ENCODE measurements around the gene WAPL.
A peak's percentile ranks its signal among the peaks of the same experiment; 100 is the strongest.

The WAPL gene

GRCh38 chr10:86392723-86393094 lies 128.9 kb downstream of the WAPL start:
- Histone ChIP-seq H3K4me2 (ENCODE audit: low read length) (no peak overlapping the region), H3K79me2 (ENCODE audit: control insufficient read depth, insufficient read depth, low read length) (no peaks in the 10 kb centered on the region), H3K56ac (ENCODE audit: low read length) (no peak overlapping the region), H2BK120ac (ENCODE audit: low read depth, low read length) (no peak overlapping the region), H3K23ac (ENCODE audit: low read length) (no peak overlapping the region), H3K18ac (ENCODE audit: low read length) (no peak overlapping the region), H3K9ac (ENCODE audit: low read length) (no peak overlapping the region), H3K4me3 (ENCODE audit: low read length) (no peak overlapping the region), H2AK5ac (ENCODE audit: low read length) (no peak overlapping the region), H2BK5ac (ENCODE audit: low read length) (no peak overlapping the region), H3K79me1 (ENCODE audit: low read length) (no peaks in the 10 kb centered on the region), H3K27me3 (ENCODE audit: insufficient read depth, low read length, poor library complexity) (no peaks in the 10 kb centered on the region), H3K36me3 (ENCODE audit: control insufficient read depth, insufficient read depth, low read length) (no peaks in the 10 kb centered on the region), H4K5ac (ENCODE audit: low read length) (no peak overlapping the region), H3K4me1 (ENCODE audit: control insufficient read depth, low read depth, low read length) (no peaks in the 10 kb centered on the region), H2BK15ac (replicated peaks; ENCODE audit: low read depth) (no peak overlapping the region), H3K4ac (ENCODE audit: low read depth, low read length) (no peak overlapping the region), H4K8ac (ENCODE audit: low read depth, low read length) (no peak overlapping the region), H3K27ac (ENCODE audit: low read depth, low read length) (no peak overlapping the region)
- no peak for DNase-seq
- no CpG with 5 or more reads among the region's 7 CpGs for WGBS (ENCODE audit: extremely low coverage, insufficient coverage, low lambda C conversion rate)

- Histone ChIP-seq H2BK5ac (ENCODE audit: low read length) (no peak overlapping the region), H3K4me2 (ENCODE audit: low read length) (no peak overlapping the region), H3K23ac (ENCODE audit: low read length) (peak overlapping the region; percentile 24), H2BK120ac (ENCODE audit: low read depth, low read length) (no peak overlapping the region), H3K27ac (ENCODE audit: low read depth, low read length) (no peak overlapping the region), H4K5ac (ENCODE audit: low read length) (no peak overlapping the region), H3K36me3 (ENCODE audit: control insufficient read depth, insufficient read depth, low read length) (no peaks in the 10 kb centered on the region), H3K4me1 (ENCODE audit: control insufficient read depth, low read depth, low read length) (no peaks in the 10 kb centered on the region), H2BK15ac (replicated peaks; ENCODE audit: low read depth) (no peak overlapping the region), H3K79me1 (ENCODE audit: low read length) (no peaks in the 10 kb centered on the region), H3K9ac (ENCODE audit: low read length) (no peak overlapping the region), H3K18ac (ENCODE audit: low read length) (no peak overlapping the region), H3K4ac (ENCODE audit: low read depth, low read length) (no peak overlapping the region), H3K79me2 (ENCODE audit: control insufficient read depth, insufficient read depth, low read length) (no peaks in the 10 kb centered on the region), H3K27me3 (ENCODE audit: insufficient read depth, low read length, poor library complexity) (no peaks in the 10 kb centered on the region), H3K4me3 (ENCODE audit: low read length) (no peak overlapping the region), H2AK5ac (ENCODE audit: low read length) (no peak overlapping the region), H3K56ac (ENCODE audit: low read length) (no peak overlapping the region), H4K8ac (ENCODE audit: low read depth, low read length) (no peak overlapping the region)
- no peak for DNase-seq
- WGBS (ENCODE audit: extremely low coverage, insufficient coverage, low lambda C conversion rate) = no CpG with 5 or more reads among the region's 12 CpGs
Measured at GRCh38 chr10:86391986-86392722, 129.4 kb downstream of the WAPL start.

- Histone ChIP-seq H4K5ac (ENCODE audit: low read length) (no peak overlapping the region), H4K8ac (ENCODE audit: low read depth, low read length) (no peak overlapping the region), H3K9ac (ENCODE audit: low read length) (no peak overlapping the region), H2AK5ac (ENCODE audit: low read length) (no peak overlapping the region), H2BK15ac (replicated peaks; ENCODE audit: low read depth) (no peak overlapping the region), H3K79me2 (ENCODE audit: control insufficient read depth, insufficient read depth, low read length) (no peaks in the 10 kb centered on the region), H3K4ac (ENCODE audit: low read depth, low read length) (no peak overlapping the region), H3K27ac (ENCODE audit: low read depth, low read length) (no peak overlapping the region), H2BK120ac (ENCODE audit: low read depth, low read length) (no peak overlapping the region), H3K79me1 (ENCODE audit: low read length) (no peaks in the 10 kb centered on the region), H3K4me2 (ENCODE audit: low read length) (no peak overlapping the region), H3K36me3 (ENCODE audit: control insufficient read depth, insufficient read depth, low read length) (no peaks in the 10 kb centered on the region), H2BK5ac (ENCODE audit: low read length) (no peak overlapping the region), H3K4me3 (ENCODE audit: low read length) (no peak overlapping the region), H3K4me1 (ENCODE audit: control insufficient read depth, low read depth, low read length) (no peaks in the 10 kb centered on the region), H3K27me3 (ENCODE audit: insufficient read depth, low read length, poor library complexity) (no peaks in the 10 kb centered on the region), H3K56ac (ENCODE audit: low read length) (no peak overlapping the region), H3K18ac (ENCODE audit: low read length) (no peak overlapping the region), H3K23ac (ENCODE audit: low read length) (peak overlapping the region; percentile 74)
- WGBS (ENCODE audit: extremely low coverage, insufficient coverage, low lambda C conversion rate) = no CpG with 5 or more reads among the region's 8 CpGs
- DNase-seq = no peak
Measured at GRCh38 chr10:86391236-86391840, 130.3 kb downstream of the WAPL start.

DNA sequence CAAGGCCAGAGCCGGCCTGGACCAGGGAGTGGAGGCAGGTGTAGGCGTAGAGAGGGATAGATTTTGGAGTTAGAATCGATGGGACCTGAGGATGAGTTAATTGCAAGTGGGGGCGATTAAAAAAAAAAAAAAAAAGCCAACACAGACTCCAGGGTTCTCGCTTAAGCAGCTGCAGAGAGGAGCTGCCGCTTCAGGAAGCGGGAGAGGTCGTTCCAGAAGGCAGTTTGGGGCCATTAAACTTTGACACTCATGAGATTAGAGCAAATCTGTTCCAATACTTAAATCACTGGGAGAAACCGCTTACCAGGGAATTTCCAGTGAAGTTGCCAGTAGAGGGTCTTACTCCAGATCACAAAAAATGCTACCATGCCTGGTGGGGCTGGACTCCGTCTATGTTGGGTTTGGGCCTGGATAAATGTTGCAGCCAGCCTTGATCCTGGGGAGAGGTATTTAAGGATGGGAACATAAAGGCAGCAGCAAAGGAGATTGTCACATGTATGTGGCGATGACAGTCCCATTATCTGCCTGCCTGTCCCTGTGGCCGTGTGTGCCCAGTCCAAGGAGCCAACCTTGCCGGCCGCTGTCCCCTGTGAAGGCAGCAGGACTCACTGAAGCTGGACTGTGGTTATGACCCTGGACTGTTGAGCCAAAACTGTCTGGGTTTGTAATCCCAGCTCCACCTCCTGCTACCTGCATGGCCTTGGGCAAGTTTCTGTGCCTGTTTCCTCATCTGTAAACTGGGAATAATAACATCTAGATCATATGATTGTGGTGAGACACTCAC lies 131.1 kb downstream of the WAPL start:
- WGBS (ENCODE audit: extremely low coverage, insufficient coverage, low lambda C conversion rate) = no CpG with 5 or more reads among the region's 14 CpGs
- Histone ChIP-seq H3K9ac (ENCODE audit: low read length) (no peak overlapping the region), H3K27ac (ENCODE audit: low read depth, low read length) (no peak overlapping the region), H3K27me3 (ENCODE audit: insufficient read depth, low read length, poor library complexity) (no peaks in the 10 kb centered on the region), H4K8ac (ENCODE audit: low read depth, low read length) (no peak overlapping the region), H3K4me2 (ENCODE audit: low read length) (no peak overlapping the region), H2BK15ac (replicated peaks; ENCODE audit: low read depth) (no peak overlapping the region), H3K79me2 (ENCODE audit: control insufficient read depth, insufficient read depth, low read length) (no peaks in the 10 kb centered on the region), H2AK5ac (ENCODE audit: low read length) (no peak overlapping the region), H3K4me3 (ENCODE audit: low read length) (no peak overlapping the region), H3K36me3 (ENCODE audit: control insufficient read depth, insufficient read depth, low read length) (no peaks in the 10 kb centered on the region), H2BK120ac (ENCODE audit: low read depth, low read length) (no peak overlapping the region), H3K56ac (ENCODE audit: low read length) (peak overlapping the region; percentile 85), H2BK5ac (ENCODE audit: low read length) (no peak overlapping the region), H3K23ac (ENCODE audit: low read length) (no peak overlapping the region), H3K18ac (ENCODE audit: low read length) (no peak overlapping the region), H3K4me1 (ENCODE audit: control insufficient read depth, low read depth, low read length) (no peaks in the 10 kb centered on the region), H3K4ac (ENCODE audit: low read depth, low read length) (no peak overlapping the region), H4K5ac (ENCODE audit: low read length) (no peak overlapping the region), H3K79me1 (ENCODE audit: low read length) (no peaks in the 10 kb centered on the region)
- DNase-seq = no peak

DNA sequence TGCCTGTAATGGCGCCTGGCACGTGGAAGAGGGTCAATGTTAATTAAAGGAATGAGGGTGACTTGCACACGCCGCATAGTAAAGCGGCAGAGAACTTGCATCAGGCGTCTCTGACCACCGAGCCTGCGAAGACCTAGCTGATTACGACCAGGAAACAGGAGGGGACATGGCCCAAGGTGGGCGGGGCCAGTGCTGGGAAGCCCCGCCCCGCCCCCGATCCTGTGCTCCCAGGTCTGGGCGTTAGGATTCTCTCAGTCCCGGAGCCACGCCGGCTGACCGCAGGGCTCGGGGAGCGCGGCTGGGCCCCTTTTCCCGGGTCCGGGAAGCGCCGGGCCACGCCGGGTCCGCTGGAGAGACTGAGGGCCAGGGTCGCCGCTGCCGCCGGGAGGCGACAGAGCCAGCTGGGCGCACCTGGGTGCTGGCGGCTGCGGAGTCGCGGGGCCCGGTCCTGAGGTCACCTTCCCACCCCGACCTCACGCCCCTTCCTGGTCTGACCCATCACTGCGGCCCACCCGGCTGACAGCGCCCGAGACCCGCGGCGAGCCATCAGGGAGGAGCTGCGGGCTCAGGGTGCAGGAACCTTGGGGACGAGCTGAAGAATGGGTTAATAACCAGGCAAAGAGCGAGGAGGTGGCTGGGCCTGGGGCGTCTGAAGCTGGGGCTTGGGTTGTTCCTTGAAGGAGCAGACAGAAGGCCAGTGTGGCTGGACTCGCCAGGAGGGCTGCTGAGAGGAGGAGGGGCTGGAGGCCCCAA lies 132.0 kb downstream of the WAPL start:
- Histone ChIP-seq H3K4me1 (ENCODE audit: control insufficient read depth, low read depth, low read length) (no peaks in the 10 kb centered on the region), H3K4me3 (ENCODE audit: low read length) (peak overlapping the region; percentile 56), H3K4ac (ENCODE audit: low read depth, low read length) (no peak overlapping the region), H3K79me2 (ENCODE audit: control insufficient read depth, insufficient read depth, low read length) (no peaks in the 10 kb centered on the region), H3K36me3 (ENCODE audit: control insufficient read depth, insufficient read depth, low read length) (no peaks in the 10 kb centered on the region), H3K18ac (ENCODE audit: low read length) (no peak overlapping the region), H3K56ac (ENCODE audit: low read length) (peak overlapping the region; percentile 85), H3K9ac (ENCODE audit: low read length) (peak overlapping the region; percentile 76), H2BK120ac (ENCODE audit: low read depth, low read length) (no peak overlapping the region), H3K4me2 (ENCODE audit: low read length) (peak overlapping the region; percentile 87), H4K5ac (ENCODE audit: low read length) (no peak overlapping the region), H3K27ac (ENCODE audit: low read depth, low read length) (no peak overlapping the region), H2AK5ac (ENCODE audit: low read length) (no peak overlapping the region), H4K8ac (ENCODE audit: low read depth, low read length) (no peak overlapping the region), H3K23ac (ENCODE audit: low read length) (no peak overlapping the region), H3K27me3 (ENCODE audit: insufficient read depth, low read length, poor library complexity) (no peaks in the 10 kb centered on the region), H3K79me1 (ENCODE audit: low read length) (no peaks in the 10 kb centered on the region), H2BK5ac (ENCODE audit: low read length) (no peak overlapping the region), H2BK15ac (replicated peaks; ENCODE audit: low read depth) (no peak overlapping the region)
- no CpG with 5 or more reads among the region's 53 CpGs for WGBS (ENCODE audit: extremely low coverage, insufficient coverage, low lambda C conversion rate)
- DNase-seq = peak; percentile 95

Data from mesendoderm (in vitro differentiated cells).